ENCODE measurements around the gene KRT81. TPM values are rescaled to one million over a fixed set of nuclear protein-coding genes. Genes with fewer than 3 reads are reported as not detected.
"Not testable (repeated sequence)": the region's sequence is repeated elsewhere in the genome, so short reads cannot be mapped to it uniquely, and the experiment has no call there.

The KRT81 gene
- polyA plus RNA-seq, 1 donor from 2014 or later = not detected

DNA sequence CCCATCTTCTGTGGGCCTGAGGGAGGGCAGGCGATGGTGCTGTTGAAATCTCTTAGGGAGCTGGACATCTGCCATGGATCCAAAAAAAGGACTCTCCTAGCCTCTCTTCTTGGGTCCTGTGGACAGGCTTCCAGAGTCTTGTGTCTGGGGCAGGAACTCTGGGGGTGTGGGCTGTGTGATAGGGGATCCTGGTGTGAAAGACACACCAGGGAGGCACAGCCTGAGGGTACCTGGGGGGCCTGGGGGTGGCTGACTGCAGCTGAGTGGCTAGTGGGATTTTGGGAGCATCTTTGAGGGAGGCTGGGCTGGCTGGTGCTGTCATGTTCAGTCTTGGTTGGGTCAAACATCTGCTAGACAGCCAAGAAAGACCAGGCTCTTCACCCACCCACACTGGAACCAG lies 31.7 kb upstream of the KRT81 start:
- peaks cover 5% of the 10 kb centered on the region for H3K36me3 Mint-ChIP-seq
- H3K27me3 Mint-ChIP-seq = peaks cover 29% of the 10 kb centered on the region
- no peaks in the 10 kb centered on the region for H3K9me3 Mint-ChIP-seq
- H3K4me1 Mint-ChIP-seq = peaks cover 3 to 7% (median 5%) of the 10 kb centered on the region in 3 donors
- no peak overlapping the region for H3K4me3 Mint-ChIP-seq
- H3K27ac Mint-ChIP-seq = no peak overlapping the region

DNA sequence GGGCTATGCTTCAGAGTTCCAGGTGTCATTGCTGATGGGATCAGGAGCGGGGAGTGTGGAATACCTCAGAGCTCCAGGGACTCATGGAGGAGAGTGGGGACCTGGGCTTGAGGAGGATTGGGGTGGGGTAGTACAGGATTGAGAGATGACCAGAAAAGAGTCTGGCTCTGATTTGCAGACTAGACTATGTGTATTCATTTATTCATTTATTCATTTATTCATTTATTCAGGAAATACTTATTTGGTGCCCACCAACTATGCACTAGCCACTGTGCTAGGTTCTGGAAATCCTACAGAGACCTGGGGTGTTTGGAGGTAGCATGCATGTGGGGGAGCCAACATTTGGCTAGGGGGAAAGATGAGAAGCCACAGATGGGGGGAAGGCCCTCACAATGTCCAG lies 30.7 kb upstream of the KRT81 start:
- H3K4me3 Mint-ChIP-seq = no peak overlapping the region
- peak overlapping the region in 1 of 3 donors; percentile 43 for H3K27ac Mint-ChIP-seq
- peaks cover 26% of the 10 kb centered on the region for H3K27me3 Mint-ChIP-seq
- no peaks in the 10 kb centered on the region for H3K9me3 Mint-ChIP-seq
- no peaks in the 10 kb centered on the region for H3K4me1 Mint-ChIP-seq
- H3K36me3 Mint-ChIP-seq = peaks cover 5% of the 10 kb centered on the region

DNA sequence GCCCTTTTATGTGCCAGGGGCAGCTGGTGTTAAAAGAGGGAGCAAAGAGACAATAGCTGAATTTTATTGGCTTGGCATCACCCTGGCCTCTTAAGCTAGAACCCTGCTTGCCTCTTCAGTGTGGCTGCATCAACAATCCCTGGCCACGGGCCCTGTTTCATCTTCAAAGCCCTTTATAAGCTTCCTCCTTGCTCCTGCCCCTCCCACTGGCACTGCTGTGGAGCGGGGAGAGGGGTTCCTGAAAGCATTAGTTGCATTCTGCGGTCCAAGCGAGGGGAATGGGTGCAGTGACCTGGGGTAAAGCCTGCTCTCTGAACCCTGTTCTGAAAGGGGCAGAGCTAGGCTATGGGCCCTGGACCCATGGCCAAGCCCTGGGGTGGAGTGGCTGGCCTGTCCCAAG lies 30.1 kb upstream of the KRT81 start:
- H3K27ac Mint-ChIP-seq = peak overlapping the region in 1 of 3 donors; percentile 43
- H3K9me3 Mint-ChIP-seq = no peaks in the 10 kb centered on the region
- no peaks in the 10 kb centered on the region for H3K4me1 Mint-ChIP-seq
- H3K27me3 Mint-ChIP-seq = peaks cover 26% of the 10 kb centered on the region
- no peak overlapping the region for H3K4me3 Mint-ChIP-seq
- H3K36me3 Mint-ChIP-seq = peaks cover 5% of the 10 kb centered on the region

DNA sequence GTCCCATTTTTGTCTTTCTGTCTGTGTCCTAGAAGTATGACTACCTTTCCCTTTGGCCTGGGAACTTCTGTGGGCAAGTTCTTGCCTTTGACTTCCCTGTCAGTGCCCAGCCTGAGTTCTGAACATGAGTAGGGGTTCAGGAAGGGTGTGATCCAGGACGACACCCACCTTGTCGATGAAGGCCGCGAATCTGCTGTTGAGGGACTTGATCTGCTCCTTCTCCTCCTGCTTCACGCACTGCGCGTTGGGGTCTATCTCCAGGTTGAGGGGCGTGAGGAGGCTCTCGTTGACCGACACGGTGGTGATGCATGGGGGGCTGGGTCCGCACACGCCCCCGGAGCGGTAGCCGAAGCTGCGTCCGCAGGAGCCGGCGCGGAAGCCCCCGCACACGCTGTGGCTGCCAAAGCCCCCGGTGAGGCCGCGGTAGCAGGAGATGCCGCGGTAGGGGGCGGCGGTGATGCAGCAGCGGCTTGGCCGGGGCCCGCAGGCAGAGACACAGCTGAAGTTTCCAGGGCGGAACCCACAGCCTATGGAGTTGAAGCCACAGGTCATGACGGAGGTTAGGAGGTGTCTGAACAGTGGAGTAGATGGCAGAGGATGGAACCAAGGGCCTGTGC lies 29.6 kb upstream of the KRT81 start, which contains the start of gene KRT83:
Gene KRT83 (minus strand): TSS at position 615 of the 617 bp plus-strand sequence. CDS start 63 bp downstream, at position 552.
- Mint-ChIP-seq H3K9me3 (no peaks in the 10 kb centered on the region), H3K4me3 (no peak within 1 kb of the TSS), H3K27me3 (peaks cover 26% of the 10 kb centered on the region), H3K4me1 (no peaks in the 10 kb centered on the region), H3K36me3 (peaks cover 5% of the 10 kb centered on the region), H3K27ac (peak within 1 kb of the TSS in 1 of 3 donors; percentile 43)

DNA sequence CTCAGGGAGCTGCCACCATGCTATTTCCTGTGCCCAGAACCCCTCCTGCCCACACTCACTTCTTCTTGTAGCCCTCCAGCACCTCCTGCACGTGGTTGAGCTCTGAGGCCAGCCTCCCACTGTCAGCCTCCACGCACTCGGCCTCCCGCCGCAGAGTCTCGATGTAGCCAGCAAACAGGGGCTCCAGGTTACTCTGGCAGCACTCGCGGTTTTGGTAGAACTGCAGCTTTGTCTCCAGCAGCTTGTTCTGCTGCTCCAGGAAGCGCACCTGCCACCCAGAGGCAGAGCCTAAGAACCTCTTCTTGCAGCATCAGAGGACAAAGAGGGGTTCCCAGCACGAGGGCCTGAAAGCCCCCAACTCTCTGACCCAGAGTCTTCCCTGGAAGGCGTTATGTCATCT lies 27.8 kb upstream of the KRT81 start:
- peaks cover 1% of the 10 kb centered on the region for H3K36me3 Mint-ChIP-seq
- H3K27me3 Mint-ChIP-seq = peaks cover 21% of the 10 kb centered on the region
- no peak overlapping the region for H3K27ac Mint-ChIP-seq
- no peak overlapping the region for H3K4me3 Mint-ChIP-seq
- H3K4me1 Mint-ChIP-seq = no peaks in the 10 kb centered on the region
- H3K9me3 Mint-ChIP-seq = no peaks in the 10 kb centered on the region

DNA sequence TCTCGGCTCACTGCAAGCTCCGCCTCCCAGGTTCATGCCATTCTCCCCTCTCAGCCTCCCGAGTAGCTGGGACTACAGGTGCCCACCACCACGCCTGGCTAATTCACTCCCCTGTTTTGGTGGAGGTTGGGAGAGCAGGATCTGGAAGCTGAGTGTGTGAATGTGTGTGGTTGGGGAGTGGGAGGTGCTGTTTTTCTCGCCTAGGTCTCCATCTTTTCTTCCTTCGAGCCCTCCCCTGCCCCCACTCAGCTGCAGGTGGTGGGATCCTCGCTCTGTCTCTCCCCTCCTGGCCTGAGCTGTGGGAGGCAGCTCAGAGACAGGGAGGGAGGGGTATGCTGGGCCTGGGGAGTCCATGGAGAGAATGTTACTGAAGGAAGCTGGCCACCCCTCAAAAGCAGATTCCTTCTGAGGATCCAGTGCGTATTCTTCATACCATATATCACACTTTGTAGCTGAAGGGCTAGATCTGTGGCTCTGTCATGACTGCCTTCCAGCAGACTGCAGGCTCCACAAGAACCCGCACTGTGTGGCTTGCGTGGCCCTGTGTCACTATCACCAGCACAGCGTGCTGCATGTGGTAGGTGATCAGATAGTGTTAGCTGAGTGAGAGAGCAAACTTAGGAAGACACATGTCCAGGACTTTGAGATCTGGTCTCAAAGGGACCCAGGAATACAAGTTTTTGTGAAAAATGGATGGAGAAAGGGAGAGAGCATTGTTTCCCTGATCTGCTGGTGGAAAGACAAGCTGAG lies 27.1 kb upstream of the KRT81 start:
- Mint-ChIP-seq H3K9me3 (no peaks in the 10 kb centered on the region), H3K4me1 (no peaks in the 10 kb centered on the region), H3K36me3 (peaks cover 1% of the 10 kb centered on the region), H3K27me3 (peaks cover 27% of the 10 kb centered on the region), H3K4me3 (no peak overlapping the region), H3K27ac (no peak overlapping the region)

DNA sequence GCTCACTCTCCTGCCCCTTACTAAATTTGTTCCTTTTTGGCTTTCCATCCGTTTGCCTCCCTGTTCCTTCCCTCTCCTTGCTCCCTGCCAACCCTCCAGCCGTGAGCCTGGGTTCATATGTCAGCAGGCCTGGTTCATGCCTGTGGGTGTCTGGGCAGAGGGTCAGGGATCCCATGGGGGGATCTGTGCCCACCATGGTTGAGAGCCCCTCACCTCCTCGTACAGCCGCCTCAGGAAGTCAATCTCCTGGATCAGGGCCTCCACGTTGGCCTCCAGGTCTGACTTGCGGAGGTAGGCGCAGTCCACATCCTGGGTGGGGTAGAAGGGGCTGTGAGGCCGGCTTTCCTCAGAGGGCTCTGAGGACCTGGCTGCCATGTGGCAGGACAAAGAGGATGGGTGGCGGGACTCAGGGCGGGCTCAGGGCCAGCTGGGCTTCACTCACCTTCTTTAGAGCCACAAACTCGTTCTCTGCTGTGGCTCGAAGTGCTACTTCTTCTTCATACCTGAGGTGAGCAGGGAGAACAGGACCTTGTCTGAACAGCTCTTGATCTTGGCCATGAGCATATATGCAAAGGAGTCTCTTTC lies 26.2 kb upstream of the KRT81 start:
- no peak overlapping the region for H3K27ac Mint-ChIP-seq
- peaks cover 2% of the 10 kb centered on the region for H3K36me3 Mint-ChIP-seq
- no peaks in the 10 kb centered on the region for H3K9me3 Mint-ChIP-seq
- H3K4me1 Mint-ChIP-seq = no peaks in the 10 kb centered on the region
- H3K4me3 Mint-ChIP-seq = no peak overlapping the region
- H3K27me3 Mint-ChIP-seq = peaks cover 24% of the 10 kb centered on the region

DNA sequence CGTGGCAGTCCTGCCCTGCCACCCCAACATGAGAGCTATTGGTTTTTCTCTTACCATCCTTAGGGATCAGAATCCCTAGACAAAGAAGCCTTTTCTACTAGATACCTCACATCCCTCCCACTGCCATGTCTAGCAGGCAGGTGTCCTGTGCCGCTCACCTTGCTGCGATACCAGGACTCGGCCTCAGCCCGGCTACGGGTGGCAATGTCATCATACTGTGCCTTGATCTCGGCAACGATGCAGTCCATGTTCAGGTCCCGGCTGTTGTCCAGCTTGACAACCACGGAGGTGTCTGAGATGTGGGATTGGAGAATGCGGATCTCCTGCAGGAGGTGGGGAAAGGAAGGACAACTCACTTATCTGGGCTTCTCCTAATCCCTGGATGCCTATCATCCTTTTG lies 25.4 kb upstream of the KRT81 start:
- Mint-ChIP-seq H3K36me3 (peaks cover 4% of the 10 kb centered on the region), H3K27ac (no peak overlapping the region), H3K4me1 (no peaks in the 10 kb centered on the region), H3K4me3 (no peak overlapping the region), H3K27me3 (peaks cover 24% of the 10 kb centered on the region), H3K9me3 (no peaks in the 10 kb centered on the region)

DNA sequence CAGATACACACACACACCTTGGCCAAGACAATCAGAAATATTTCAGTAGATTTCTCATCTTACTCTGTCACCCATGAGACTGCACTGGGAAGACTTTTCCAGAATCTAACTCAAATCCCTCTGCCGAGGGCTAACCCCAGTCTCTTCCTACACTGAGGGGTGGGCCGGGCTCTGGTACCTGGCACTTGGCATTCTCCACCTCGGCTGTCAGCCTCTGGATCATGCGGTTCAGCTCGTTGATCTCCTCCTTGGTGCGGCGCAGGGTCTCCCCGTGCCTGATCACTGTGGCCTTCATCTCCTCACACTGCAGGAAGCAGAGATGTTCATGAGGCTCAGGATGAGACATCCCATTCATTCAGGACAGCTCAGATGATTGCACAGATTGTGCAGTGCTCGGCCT lies 25.0 kb upstream of the KRT81 start:
- no peaks in the 10 kb centered on the region for H3K9me3 Mint-ChIP-seq
- no peak overlapping the region for H3K27ac Mint-ChIP-seq
- peaks cover 25% of the 10 kb centered on the region for H3K27me3 Mint-ChIP-seq
- no peak overlapping the region for H3K4me3 Mint-ChIP-seq
- H3K36me3 Mint-ChIP-seq = peaks cover 4% of the 10 kb centered on the region
- H3K4me1 Mint-ChIP-seq = no peaks in the 10 kb centered on the region

DNA sequence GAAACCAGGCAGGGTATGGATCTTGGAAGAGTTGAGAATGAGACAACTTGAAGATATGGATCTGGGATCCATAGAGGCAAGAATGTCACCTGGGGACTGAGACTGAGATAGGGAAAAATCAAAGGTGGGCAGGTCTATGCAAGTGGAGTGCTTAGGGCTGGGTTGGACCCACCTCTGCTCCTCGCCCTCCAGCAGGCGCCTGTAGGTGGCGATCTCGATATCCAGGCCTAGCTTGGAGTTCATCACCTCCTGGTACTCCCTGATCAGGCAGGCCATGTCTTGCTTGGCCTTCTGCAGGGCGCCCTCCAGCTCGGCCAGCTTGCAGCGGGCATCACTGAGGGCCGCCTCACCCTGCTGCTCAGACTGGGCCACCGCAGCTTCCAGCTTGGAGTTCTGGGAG lies 24.4 kb upstream of the KRT81 start:
- not testable (repeated sequence) for H3K4me3 Mint-ChIP-seq, H3K27ac Mint-ChIP-seq, H3K4me1 Mint-ChIP-seq, H3K36me3 Mint-ChIP-seq, H3K9me3 Mint-ChIP-seq
- peaks cover 30% of the 10 kb centered on the region for H3K27me3 Mint-ChIP-seq

DNA sequence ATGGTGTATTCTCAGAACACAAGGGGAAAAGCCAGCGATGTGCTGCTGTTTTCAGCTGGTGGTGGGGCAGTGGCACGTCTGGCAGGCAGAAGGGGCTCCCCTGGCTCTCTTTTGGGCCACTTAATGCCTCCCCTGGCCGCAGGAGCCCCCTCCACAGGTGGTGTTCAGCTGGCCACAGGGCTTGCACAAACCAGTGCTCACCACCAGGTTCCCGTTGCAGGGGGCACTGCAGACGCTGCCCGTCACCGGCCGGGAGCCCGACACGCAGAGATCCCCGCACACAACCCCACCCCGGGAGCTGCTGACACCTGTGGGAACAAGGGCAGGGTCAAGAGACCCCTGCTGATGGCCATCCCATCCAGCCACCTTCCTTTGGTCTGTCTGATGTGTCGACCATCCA lies 23.2 kb upstream of the KRT81 start:
- Mint-ChIP-seq H3K36me3 (peaks cover 4% of the 10 kb centered on the region), H3K27ac (no peak overlapping the region), H3K27me3 (peaks cover 33% of the 10 kb centered on the region), H3K9me3 (no peaks in the 10 kb centered on the region), H3K4me1 (no peaks in the 10 kb centered on the region), H3K4me3 (no peak overlapping the region)

DNA sequence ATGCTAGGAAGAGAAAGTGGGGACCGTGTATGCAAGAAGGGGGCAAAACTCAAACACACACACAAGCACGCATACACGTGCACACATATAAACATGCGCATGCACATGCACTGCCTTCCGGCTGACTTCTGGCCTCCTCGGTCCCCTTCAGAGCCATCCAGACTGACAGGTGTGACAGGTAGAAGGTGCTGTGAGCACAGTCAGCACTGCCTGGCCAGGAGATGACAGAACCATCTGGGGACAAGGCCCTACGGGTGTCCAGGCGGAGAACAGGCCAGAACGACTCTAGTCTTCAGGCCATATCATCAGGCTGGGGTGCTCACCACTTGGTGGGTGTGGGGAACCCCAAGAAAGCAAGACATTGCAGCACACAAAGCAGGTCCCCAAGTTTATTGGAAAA lies 22.6 kb upstream of the KRT81 start:
- no peak overlapping the region for H3K27ac Mint-ChIP-seq
- H3K36me3 Mint-ChIP-seq = peaks cover 4% of the 10 kb centered on the region
- H3K27me3 Mint-ChIP-seq = peaks cover 36% of the 10 kb centered on the region
- no peaks in the 10 kb centered on the region for H3K9me3 Mint-ChIP-seq
- peaks cover 0 to 1% (median 0%) of the 10 kb centered on the region in 3 donors for H3K4me1 Mint-ChIP-seq
- no peak overlapping the region for H3K4me3 Mint-ChIP-seq

DNA sequence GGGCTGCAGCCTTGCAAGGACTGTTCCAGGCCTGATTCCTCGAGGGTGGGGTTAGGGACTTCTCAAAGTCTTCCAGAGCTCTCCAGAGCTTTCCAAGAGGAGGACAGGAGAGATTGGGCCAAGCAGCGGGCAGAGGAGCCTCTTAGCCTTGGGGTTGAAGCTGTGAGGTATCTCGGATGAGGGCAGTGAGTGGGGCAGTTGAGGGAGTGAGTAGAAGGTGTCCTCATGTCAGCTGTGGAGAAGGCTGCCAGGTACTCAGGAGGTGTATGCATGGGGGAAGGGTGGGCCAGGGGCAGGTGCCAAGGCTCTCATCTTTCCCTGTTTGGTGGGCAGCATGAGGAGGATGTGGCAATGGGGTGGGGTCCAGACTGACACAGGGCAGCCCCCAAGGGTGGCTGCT lies 22.1 kb upstream of the KRT81 start:
- H3K9me3 Mint-ChIP-seq = peaks cover 0 to 2% (median 0%) of the 10 kb centered on the region in 3 donors
- H3K36me3 Mint-ChIP-seq = peaks cover 4% of the 10 kb centered on the region
- no peak overlapping the region for H3K27ac Mint-ChIP-seq
- H3K4me1 Mint-ChIP-seq = peaks cover 0 to 5% (median 3%) of the 10 kb centered on the region in 3 donors
- peaks cover 39% of the 10 kb centered on the region for H3K27me3 Mint-ChIP-seq
- H3K4me3 Mint-ChIP-seq = no peak overlapping the region

DNA sequence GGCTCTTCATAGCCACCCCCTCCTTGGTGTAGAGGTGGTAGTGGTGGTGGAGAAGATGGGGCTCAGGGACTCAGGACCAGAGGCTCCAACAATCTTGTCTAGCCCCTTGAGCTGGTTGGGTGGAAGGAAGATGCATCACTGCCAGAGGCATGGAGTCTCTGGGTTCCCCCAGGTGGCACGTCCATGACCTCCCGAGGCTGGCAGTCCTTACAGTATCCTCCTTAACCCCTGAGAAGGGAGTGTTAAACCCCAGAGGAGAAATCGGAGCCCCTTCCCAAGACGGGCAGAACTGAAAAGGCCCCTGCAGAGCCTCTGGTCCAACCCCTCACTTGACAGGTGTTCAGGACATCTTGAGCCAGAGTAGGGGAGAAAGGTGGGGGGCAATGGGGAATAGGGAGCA lies 20.8 kb upstream of the KRT81 start:
- Mint-ChIP-seq H3K4me1 (peaks cover 0 to 5% (median 3%) of the 10 kb centered on the region in 3 donors), H3K27ac (no peak overlapping the region), H3K9me3 (peaks cover 0 to 2% (median 0%) of the 10 kb centered on the region in 3 donors), H3K27me3 (peaks cover 46% of the 10 kb centered on the region), H3K36me3 (peaks cover 4% of the 10 kb centered on the region), H3K4me3 (no peak overlapping the region)

DNA sequence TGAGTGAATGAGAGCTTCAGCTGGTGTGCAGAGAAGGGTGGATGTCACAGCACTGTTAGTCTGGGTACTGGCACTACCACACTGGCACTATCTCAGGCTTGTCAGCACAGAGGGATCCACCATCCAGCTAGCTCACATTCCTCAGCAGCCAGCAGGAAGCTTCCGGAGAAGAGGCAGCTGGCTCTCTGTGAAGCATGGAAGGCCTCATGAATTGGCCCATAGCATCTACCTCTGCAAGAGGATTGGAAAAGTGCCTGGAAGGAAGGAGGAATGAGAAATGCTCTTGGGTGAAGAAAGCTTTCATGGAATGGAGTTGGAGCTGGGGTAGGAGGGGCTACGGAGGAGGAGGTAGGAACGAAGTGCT lies 19.9 kb upstream of the KRT81 start:
- Mint-ChIP-seq H3K4me1 (peaks cover 0 to 5% (median 3%) of the 10 kb centered on the region in 3 donors), H3K9me3 (peaks cover 0 to 2% (median 0%) of the 10 kb centered on the region in 3 donors), H3K4me3 (no peak overlapping the region), H3K36me3 (peaks cover 4% of the 10 kb centered on the region), H3K27ac (no peak overlapping the region), H3K27me3 (peaks cover 52% of the 10 kb centered on the region)

Measured in IgD-negative memory B cell (primary cell).